GM18873 (cell line): ENCODE results near the gene CTNNA2.

Experiments
- ATAC-seq: cut with Tn5 transposase; IDR thresholded peaks from one replicate; pipeline ENCODE4 v1.9.1; 2021; ENCODE audit warnings: mild to moderate bottlenecking, moderate library complexity, moderate number of reproducible peaks; ENCODE audit not compliant: unreplicated experiment, low FRiP score

Gene CTNNA2

GRCh38 chr2:79909521-79909920, 396.7 kb downstream of the CTNNA2 start:
- no peak for ATAC-seq

GRCh38 chr2:79910643-79911042, 397.8 kb downstream of the CTNNA2 start:
- no peak for ATAC-seq

GRCh38 chr2:79915455-79915854, 402.6 kb downstream of the CTNNA2 start:
- no peak for ATAC-seq

- no peak for ATAC-seq
Observed at GRCh38 chr2:79916285-79916684, 403.4 kb downstream of the CTNNA2 start.

GRCh38 chr2:79920512-79921076, 407.7 kb downstream of the CTNNA2 start:
- no peak for ATAC-seq

GRCh38 chr2:79929624-79930023, 416.8 kb downstream of the CTNNA2 start:
- no peak for ATAC-seq

- ATAC-seq: no peak
Observed at GRCh38 chr2:79935046-79935732, 422.3 kb downstream of the CTNNA2 start.

GRCh38 chr2:79935771-79936657, 423.2 kb downstream of the CTNNA2 start:
- no peak for ATAC-seq

- ATAC-seq: no peak
Observed at GRCh38 chr2:79936715-79937114, 423.9 kb downstream of the CTNNA2 start.

- ATAC-seq: no peak
Observed at GRCh38 chr2:79938648-79939047, 425.8 kb downstream of the CTNNA2 start.

GRCh38 chr2:79940364-79940763, 427.5 kb downstream of the CTNNA2 start:
- ATAC-seq: no peak

- ATAC-seq: no peak
Observed at GRCh38 chr2:79941179-79941578, 428.3 kb downstream of the CTNNA2 start.

GRCh38 chr2:79944205-79944604, 431.4 kb downstream of the CTNNA2 start:
- no peak for ATAC-seq

GRCh38 chr2:79945653-79946445, 433.0 kb downstream of the CTNNA2 start:
- no peak for ATAC-seq

GRCh38 chr2:79947751-79948150, 434.9 kb downstream of the CTNNA2 start:
- ATAC-seq: no peak

GRCh38 chr2:79950526-79950925, 437.7 kb downstream of the CTNNA2 start:
- ATAC-seq: no peak

- ATAC-seq: no peak
Observed at GRCh38 chr2:79952616-79953015, 439.8 kb downstream of the CTNNA2 start.

- ATAC-seq: no peak
Observed at GRCh38 chr2:79960035-79960434, 447.2 kb downstream of the CTNNA2 start.

- no peak for ATAC-seq
Observed at GRCh38 chr2:79960519-79960918, 447.7 kb downstream of the CTNNA2 start.

GRCh38 chr2:79964966-79965365, 452.1 kb downstream of the CTNNA2 start:
- ATAC-seq: no peak

GRCh38 chr2:79966369-79966768, 453.5 kb downstream of the CTNNA2 start:
- ATAC-seq: no peak
